SKM-1 (cell line): ENCODE measurements around the gene EYS.

Experiments used
- DNase-seq: peaks from one replicate; lab custom pipeline; 2025; ENCODE audit not compliant: unreplicated experiment; lab: John Stamatoyannopoulos, UW

Gene EYS

DNA sequence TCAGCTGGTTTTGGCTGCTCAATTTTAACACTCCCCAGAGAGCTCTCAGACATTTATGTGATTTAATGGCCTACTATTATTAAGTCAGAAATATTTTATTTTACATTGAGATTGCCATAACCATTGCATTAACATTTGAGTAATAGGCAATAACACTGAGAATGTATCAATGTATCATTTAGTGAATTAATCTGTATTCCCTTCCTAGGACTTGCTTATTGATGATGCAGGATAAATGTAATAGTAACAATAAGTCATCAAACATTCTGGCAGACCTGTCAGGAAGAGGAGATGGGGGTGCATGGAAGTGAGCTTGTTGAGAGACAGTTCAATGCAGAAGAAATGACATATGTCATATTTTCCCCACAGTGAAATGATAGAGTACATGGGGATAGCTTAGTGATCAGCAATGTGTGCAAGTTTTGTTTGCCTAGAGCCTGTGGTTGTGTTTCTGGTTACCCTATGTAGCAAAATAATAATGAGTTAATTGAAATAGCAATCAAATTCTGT, 458.9 kb downstream of the EYS start:
- DNase-seq = no peak

- no peak for DNase-seq
Measured at GRCh38 chr6:65231616-65232015, 475.4 kb downstream of the EYS start.

- DNase-seq = no peak
Measured at GRCh38 chr6:65229825-65230224, 477.2 kb downstream of the EYS start.

- no peak for DNase-seq
Measured at GRCh38 chr6:65221153-65221552, 485.9 kb downstream of the EYS start.

GRCh38 chr6:65202738-65203137, 504.3 kb downstream of the EYS start:
- DNase-seq = no peak

DNA sequence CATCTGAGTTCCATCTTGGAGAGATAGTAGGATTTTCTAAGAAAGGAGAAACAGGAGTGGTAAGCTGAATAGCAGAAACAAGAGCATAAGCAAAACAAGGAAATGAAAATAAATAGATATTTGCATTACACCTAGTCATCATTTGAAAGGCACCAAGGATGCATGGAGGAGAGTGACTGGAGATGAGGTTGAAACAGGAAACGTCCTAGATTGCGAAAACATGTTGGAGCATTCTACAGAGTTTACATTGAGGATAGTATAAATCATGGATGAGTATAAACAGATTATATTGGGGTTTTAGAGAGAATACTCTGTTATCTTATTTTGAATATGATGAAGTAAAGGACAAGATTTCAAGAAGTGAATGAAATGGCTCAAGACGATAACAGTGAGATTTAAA, 507.3 kb downstream of the EYS start:
- no peak for DNase-seq

- no peak for DNase-seq
Measured at GRCh38 chr6:65199121-65199520, 507.9 kb downstream of the EYS start.

GRCh38 chr6:65191471-65191870, 515.6 kb downstream of the EYS start:
- DNase-seq = no peak

DNA sequence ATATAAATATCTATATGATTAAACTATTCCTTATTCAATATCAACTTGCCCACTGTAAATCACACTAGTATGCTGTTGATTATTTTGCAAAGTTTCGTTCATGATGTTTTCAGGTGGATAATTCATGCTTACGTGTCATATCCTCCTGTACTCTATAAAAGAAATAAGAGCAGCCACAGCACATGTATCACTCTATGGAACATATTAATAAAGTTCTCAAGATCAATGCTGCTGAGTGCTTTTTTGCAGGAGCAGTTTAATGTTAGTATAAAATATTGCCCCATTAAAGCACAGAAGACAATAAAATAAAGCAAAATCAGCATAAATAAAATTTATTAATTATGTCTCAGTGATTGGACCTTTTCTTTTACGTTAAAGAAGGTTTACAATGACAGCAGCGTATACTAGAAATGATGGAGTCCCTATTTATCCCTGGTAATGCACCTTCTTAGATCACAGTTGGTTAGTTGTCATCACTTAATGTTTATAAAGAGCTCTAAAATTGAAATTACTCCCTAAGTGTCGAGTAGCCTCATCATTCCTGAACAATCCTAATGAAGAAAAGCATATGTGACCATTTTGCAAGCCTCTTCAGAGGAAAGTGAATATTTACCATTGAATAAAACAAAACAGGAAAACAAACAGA, 517.7 kb downstream of the EYS start:
- no peak for DNase-seq

GRCh38 chr6:65186826-65187225, 520.2 kb downstream of the EYS start:
- no peak for DNase-seq

- no peak for DNase-seq
Measured at GRCh38 chr6:65182681-65183080, 524.3 kb downstream of the EYS start.

DNA sequence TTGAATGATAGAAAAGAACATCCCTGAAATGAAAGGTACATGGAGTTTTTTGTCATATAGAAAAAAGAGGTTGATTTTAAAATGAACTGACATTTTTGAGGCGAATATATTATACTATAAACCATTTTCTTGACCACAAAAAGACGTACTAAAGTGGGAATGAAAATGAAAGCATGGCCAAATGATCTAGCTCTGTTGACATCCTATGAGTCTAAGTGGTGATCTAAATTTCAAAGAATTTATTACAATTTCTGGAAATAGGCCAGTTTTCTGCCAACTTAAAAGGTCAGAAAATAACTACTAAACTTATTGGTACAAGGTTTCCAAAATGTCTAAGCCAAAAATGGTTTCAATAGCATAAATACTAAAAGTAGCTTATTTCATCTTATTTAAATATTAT, 536.8 kb downstream of the EYS start:
- DNase-seq = no peak

DNA sequence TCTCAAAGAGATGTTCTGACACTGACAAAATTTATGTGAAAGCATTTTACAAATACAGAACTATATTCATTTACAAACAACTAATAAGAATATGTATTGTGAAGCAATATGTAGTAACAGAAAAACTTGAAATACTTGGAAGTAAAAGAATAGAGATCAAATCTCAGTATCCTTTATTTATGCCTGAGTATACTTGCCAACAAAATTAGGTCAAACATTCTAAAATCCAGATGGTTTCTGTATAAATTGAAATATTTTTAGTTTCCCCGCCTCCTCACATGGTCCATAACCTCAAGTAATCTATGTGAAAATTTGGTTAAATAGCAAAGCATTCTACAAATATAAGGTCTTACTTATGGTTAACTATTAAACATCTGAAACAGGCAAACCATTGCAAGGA, 545.4 kb downstream of the EYS start:
- no peak for DNase-seq

GRCh38 chr6:65157025-65157424, 550.0 kb downstream of the EYS start:
- DNase-seq = no peak

DNA sequence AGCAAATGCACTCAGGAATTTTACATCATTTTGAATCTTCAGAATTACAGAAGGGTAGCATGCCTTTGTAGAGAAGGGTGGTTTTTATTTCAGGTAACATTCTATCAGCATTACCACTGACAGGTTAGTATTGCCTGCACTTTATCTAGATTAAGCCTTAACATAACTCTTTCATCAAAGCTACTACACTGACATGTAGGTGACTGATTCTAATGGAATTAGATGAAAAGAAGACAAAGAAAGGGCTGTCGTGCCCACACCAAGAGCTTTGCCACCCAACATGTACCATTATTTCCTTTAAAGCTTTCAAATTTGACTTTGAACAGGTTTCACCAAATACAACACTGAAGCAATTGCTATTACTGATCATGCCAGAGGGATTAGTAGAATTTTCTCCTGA, 551.9 kb downstream of the EYS start:
- DNase-seq = no peak

- no peak for DNase-seq
Measured at GRCh38 chr6:65149841-65150240, 557.2 kb downstream of the EYS start.

DNA sequence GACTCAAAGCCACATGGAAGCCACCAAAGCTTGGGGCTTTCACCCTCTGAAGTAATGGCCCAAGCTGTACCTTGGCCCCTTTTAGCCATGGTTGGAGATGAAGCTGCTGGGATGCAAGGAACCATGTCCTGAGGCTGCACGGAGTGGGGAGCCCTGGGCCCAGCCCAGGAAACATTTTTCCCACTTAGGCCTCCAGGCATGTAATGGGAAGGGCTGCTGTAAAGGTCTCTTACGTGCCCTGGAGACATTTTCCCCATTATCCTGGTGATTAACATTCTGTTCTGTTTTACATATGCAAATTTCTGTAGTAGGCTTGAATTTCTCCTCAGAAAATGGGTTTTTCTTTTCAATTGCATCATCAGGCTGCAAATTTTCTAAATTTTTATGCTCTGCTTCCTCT, 558.2 kb downstream of the EYS start:
- DNase-seq = no peak

DNA sequence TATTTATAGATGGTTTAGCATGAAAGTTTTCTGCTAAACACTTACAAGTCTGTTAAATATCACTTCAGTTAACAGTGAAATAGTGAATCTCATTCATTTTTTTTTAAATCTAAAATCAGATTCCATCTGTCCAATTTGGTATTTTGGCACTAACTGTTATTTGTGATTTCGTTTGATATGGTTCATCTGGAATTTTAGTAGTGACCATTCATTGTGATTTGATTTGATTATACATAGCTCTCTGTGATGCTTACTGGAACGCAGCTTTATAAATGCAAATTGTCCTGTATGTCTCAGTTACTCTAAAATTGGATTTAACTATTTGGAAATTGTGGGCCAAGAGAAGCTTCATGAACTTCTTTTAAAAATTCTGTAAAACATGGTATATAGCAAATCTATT, 571.5 kb downstream of the EYS start:
- no peak for DNase-seq

DNA sequence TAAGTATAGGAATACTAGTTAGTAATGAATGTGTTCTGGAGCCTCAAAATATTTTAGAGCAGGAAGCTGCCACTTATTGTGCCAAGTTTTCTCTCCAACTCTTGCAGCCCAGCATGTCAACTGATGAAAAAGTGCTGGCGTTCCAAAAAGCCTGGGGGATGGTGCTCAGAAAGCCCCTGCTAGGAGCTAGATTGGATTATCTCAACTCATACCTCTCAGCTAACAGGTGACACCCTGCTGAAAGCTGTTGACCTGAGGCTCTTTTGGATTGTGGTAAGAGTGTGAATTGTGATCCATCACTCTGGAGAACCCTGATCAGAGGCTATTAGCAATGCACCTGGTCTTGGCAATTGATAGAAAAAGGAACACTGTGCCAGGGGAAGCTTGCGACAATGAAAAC, 580.4 kb downstream of the EYS start:
- no peak for DNase-seq

DNA sequence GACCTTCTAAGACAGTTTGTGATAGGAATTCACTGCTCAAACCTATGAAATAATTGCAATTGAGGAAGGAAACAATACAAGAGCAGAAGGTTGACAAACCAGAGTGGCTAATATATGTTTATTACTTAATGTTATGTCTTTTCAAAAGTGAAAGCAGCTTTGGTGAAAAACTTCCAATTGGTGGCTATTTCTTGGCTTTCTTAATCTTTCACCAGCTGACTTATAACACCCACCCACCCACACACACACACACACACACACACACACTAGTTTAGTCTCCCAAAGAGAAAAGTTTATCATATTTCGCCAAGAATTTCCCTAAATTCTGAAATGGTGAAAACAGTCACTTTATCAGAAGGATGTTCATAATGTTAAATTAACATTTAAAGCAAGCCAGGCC, 583.5 kb downstream of the EYS start:
- DNase-seq = no peak

GRCh38 chr6:65117817-65118409, 589.1 kb downstream of the EYS start:
- no peak for DNase-seq

DNA sequence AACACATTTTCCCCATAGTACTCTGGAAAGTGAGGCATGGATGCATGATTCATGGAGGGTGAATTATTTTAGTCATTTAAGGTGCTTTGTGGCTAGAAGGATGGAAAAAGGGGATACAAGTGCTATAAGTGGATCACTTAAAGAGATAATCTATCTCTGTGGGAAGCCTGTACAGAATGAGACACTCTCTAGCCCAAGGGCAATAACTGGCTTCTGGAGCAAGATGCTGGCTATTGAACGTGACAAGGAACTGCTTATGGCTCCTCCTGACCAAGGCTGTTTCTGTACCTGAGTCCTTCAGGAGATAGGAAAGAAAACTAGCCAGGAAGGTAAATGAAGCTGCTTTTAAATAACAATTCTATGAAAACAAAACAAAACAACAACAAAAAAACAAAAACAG, 590.7 kb downstream of the EYS start:
- no peak for DNase-seq

DNA sequence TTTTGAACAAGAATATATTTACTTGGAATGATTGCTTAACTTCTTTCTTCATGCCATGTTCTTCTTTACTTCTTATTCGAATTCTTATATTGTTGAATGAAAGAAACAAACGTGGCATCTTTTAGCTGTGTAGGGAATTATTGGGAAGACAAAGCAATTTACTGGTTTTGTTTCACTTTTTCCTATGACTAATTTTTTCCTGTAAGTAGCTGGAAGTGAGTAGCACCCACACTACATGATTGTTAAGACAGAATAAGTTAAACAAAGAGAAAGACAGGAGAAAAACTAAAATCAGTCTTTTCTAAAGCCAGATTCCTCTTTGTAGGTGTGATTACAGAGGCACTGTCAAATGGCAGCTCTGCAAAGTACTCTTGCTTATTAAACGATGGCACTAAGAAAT, 593.4 kb downstream of the EYS start:
- no peak for DNase-seq
